AG10803 (cell line): ENCODE results near the gene TEK.

ENCODE experiments used
- DNase-seq: peaks from one replicate; pipeline ENCODE4 v3.0.0; 2010; ENCODE audit warnings: low read depth
- H3K4me3 ChIP-seq: 2 replicates; pipeline ENCODE4 v1.5.1; 2011; ENCODE audit warnings: mild to moderate bottlenecking, low read length, control low read depth
- TF ChIP-seq, protein P1 (sequence below): conservative IDR thresholded peaks from 2 replicates; pipeline ENCODE4 v1.5.1; 2011; ENCODE audit warnings: mild to moderate bottlenecking, low read length, control low read depth, inconsistent platforms

Gene TEK

DNA sequence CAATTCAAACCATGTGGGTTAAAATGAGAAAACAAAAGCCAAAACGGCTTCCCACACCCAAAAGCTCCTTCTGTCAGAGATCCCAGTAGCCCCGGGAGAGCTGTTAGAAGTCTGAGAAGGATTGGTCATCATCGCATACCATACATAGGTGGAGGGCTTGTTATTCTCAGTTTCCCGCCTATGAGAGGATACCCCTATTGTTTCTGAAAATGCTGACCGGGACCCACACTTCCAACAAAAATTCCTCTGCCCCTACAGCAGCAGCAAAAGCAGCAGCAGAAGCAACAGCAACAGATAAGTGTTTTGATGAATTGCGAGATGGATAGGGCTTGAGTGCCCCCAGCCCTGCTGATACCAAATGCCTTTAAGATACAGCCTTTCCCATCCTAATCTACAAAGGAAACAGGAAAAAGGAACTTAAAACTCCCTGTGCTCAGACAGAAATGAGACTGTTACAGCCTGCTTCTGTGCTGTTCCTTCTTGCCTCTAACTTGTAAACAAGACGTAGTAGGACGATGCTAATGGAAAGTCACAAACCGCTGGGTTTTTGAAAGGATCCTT, at the start of gene TEK:
Gene TEK (plus strand): TSS at position 245 of the 561 bp plus-strand sequence. CDS start 366 bp downstream, outside the sequence.
- TF ChIP-seq, protein P1, sequence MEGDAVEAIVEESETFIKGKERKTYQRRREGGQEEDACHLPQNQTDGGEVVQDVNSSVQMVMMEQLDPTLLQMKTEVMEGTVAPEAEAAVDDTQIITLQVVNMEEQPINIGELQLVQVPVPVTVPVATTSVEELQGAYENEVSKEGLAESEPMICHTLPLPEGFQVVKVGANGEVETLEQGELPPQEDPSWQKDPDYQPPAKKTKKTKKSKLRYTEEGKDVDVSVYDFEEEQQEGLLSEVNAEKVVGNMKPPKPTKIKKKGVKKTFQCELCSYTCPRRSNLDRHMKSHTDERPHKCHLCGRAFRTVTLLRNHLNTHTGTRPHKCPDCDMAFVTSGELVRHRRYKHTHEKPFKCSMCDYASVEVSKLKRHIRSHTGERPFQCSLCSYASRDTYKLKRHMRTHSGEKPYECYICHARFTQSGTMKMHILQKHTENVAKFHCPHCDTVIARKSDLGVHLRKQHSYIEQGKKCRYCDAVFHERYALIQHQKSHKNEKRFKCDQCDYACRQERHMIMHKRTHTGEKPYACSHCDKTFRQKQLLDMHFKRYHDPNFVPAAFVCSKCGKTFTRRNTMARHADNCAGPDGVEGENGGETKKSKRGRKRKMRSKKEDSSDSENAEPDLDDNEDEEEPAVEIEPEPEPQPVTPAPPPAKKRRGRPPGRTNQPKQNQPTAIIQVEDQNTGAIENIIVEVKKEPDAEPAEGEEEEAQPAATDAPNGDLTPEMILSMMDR, result no peak
- H3K4me3 ChIP-seq, result peak within 1 kb of the TSS; percentile 39
- DNase-seq, result peak; percentile 28

DNA sequence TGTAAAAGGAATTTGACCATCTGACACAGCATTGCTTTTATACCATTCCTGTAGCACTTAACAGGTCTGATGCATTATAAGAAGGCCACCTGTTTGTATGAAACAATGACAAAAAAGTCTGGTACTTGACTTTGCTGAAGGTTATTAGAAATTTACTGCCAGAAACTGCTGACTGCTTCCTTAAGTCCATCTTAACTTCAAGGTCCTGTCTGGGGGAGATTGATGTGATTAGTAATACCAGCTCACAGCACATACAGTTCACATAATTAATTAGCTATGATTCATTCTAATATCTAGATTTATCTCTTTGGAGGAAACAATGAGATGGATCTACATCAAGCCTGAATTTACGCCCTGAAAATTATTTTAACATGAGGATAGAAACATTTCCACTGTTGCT, 49.6 kb upstream of the TEK start:
- DNase-seq, result no peak
- H3K4me3 ChIP-seq, result no peak overlapping the region
- TF ChIP-seq, protein P1, result no peak

DNA sequence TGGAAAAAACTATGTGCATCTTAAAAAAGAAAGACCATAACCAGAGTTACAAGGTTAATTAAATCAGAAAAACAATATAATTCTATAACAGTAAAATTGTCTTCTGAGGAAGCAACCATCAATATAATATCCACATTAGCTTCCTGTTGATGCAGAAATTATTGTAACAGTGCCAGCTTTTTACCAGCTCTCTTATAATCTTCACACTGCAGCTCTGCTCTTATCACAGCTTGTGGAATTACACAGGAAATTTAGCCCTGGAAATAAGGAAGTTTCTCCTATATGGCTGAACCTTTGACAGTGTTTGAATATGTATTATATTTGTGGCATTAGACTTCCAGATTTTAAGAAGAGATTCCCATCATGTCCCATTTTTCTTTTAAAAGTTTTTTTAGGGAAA, 49.1 kb upstream of the TEK start:
- TF ChIP-seq, protein P1, result no peak
- DNase-seq, result no peak
- no peak overlapping the region for H3K4me3 ChIP-seq

DNA sequence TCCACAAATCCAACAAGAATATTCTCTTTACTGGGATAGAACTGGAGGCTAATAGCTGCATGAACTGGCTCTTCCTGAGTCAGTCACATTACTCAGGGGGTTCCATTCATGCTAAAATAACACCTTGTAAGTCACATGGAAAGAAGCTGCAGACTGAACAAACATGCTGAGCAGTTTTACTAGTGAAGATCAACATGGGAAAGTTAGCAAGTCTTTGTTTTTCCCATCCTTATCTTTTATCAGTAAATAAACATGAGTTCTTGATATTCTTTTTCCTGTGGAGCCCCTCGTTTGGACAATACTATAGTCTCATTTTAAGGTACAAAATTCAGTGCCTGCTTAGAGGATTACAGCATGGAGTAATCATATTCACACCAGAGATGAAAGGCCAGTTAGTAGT, 43.7 kb upstream of the TEK start:
- H3K4me3 ChIP-seq, result no peak overlapping the region
- no peak for DNase-seq
- TF ChIP-seq, protein P1, result no peak

DNA sequence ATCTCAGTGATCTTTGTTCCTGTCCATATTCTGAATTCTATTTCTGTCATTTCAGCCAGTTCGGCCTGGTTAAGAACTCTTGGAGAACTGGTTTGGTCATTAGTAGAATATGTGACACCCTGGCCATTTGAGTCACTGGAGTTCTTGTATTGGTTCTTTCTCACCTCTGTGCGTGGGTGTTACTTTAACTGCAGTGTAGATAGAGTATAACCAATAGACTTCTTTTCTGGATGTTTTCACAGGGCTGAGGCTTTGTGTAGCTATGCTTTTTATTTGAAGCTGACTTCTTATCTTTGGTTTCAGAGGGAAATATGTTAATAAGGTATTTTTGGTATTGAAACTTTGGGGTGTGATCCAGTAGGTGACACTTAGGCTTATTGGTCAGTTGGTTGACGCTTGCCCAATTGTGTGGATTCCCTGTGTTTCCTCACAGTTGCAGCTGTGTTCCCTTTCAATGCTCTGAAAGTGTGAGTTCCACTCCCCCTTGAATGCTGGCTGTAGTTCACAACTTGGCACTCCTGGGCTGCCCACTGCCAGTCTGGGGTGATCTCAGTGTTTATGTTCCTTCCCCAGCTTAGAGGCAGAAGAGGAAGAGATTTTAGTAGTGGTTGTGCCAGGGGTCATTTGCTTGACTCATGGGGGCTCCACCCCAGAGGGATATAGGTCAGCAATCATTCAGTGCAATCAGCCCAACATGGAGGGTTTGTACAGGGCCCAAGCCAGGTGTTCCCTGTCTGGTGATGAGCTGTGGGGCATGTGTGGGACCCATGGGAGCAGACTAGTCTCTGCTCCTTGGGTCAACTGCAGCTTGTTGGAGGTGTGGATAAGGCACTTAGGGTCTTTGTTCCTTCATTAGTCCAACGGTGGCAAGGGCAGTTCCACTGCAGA, 34.9 kb upstream of the TEK start:
- TF ChIP-seq, protein P1, result no peak
- DNase-seq, result peak; percentile 1
- H3K4me3 ChIP-seq, result no peak overlapping the region

DNA sequence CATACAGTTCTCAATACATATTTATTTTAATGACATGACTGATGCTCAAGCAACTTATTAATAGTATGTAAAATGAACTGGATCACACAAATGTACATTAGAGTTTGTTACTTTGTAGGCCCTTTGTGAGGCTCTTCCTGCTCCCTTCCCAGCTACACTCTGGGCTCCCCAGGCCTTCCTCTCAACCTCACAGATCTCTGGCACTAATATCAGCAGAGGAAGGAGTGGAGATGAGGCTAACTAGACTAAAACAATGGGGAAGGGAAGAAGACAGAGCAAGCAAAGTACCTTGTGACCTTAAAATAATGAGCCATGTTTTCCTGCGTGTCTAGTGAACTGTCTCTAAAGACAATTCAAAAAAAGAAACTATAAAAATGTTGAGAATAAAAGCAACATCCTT, 30.3 kb upstream of the TEK start:
- TF ChIP-seq, protein P1, result no peak
- no peak overlapping the region for H3K4me3 ChIP-seq
- DNase-seq, result no peak

DNA sequence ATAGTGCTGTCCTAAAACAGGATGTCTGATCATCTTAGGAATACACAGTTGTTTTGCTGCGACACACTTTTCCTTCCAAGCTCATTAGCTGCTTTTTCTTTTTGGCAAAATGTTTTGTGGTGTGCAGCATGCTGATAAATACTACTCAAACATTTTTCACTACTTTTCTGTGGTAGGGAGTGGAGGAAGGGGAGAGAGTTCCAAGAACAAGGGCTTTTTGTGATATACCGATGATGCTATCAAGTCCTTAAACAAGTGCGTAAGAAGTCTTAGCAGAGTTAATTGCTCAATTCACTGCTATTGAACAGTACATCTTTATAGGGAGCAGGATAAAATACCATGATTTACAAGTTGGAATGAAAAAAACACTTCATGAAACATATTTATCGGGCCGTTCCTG, 23.6 kb upstream of the TEK start:
- H3K4me3 ChIP-seq, result no peak overlapping the region
- DNase-seq, result no peak
- TF ChIP-seq, protein P1, result no peak
